ENCODE measurements around the gene MAPRE2.

The MAPRE2 gene

GRCh38 chr18:35182151-35182550 is 140.9 kb downstream of the MAPRE2 start:
- DNase-seq (ENCODE audit: low spot score) = peak; percentile 2

DNA sequence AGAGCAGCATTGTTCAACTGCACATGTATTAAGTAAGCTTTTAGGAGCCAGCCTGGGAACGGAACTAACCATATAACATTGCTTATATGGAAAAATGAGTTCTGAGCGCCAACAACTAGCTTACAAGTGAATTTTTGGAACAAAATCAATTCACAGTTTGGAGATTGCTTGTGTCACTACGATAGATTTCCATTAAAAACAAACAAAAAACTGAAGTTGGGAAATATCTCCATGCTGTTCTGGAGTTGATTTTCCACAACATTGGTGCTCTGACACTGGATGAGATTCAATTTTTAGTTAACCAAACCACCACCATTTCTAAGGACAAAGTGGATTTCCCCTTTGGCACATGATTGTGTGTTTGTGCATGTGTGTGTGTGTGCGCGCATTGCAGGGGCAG is 142.7 kb downstream of the MAPRE2 start:
- no peak for DNase-seq (ENCODE audit: low spot score)

DNA sequence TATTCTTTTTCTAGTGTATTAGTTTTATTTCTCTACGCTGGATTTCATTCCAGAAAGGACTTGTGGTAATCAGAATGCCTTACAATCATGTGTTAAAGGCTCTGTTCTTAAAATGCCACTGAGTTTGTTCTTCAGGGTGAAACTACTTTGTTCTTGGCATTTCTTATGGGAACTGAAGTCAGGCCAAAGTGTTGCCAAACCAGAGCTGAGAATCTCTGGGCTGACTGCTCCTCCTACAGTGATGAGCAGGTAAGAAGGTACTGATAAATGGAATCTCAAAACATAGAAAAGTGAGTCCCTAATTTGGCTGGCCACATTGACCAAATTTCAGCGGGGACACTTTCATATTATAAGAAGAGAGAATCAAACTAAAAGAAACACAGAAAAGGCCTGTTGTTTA is 144.6 kb downstream of the MAPRE2 start:
- no peak for DNase-seq (ENCODE audit: low spot score)

GRCh38 chr18:35186291-35187034 is 145.2 kb downstream of the MAPRE2 start:
- DNase-seq (ENCODE audit: low spot score) = no peak

DNA sequence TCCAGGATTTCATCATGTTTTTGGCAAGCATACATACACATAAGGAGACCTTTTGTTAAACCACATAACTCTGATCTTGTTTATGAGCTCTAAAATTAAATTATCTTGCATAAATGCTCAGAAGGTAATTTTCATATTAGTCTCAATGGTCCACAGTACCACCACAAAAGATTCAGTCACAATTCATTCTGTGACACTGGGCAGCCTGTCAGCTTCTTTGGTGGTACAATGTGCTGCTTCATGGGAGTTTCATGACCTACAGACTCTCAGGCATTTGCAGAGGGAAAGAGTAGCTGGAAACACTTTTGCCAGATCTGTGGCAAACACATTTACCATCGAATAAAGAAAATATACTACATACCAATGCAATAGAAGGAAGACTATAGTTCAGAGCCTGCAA is 148.3 kb downstream of the MAPRE2 start:
- DNase-seq (ENCODE audit: low spot score) = no peak

- DNase-seq (ENCODE audit: low spot score) = no peak
These were observed 149.9 kb downstream of the MAPRE2 start for GRCh38 chr18:35190948-35191697.

DNA sequence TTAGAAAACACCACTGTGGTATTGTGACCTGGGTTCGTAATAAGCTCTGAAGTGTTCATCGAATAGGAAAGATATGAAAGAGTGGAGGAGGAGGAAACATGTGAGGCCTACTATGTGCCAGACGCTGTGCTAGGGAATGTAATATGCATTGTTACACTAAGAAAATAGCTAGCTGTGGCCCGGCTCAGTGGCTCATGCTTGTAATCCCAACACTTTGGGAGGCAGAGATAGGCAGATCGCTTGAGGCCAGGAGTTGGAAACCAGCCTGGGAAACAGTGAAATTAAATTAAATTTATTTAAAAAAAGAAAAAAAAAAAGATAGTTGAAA is 150.4 kb downstream of the MAPRE2 start:
- no peak for DNase-seq (ENCODE audit: low spot score)

- no peak for DNase-seq (ENCODE audit: low spot score)
These were observed 151.2 kb downstream of the MAPRE2 start for GRCh38 chr18:35192415-35192814.

Data from kidney tubule cell (primary cell).